Calu3 (cell line): ENCODE results near the gene HOXB13. TPM values are rescaled to one million over a fixed set of nuclear protein-coding genes. Genes with fewer than 3 reads are reported as not detected.

Experiments
- BruUV-seq: library from RNA; stranded (reverse); fragments of 400-500 nt; replicated peaks from 2 replicates; lab custom pipeline; 2021; lab: Mats Ljungman, UMichigan
- CTCF ChIA-PET: fragments of 300-600 bp; sonication (Branson Sonifier 250); formaldehyde crosslinking; loops from one replicate; lab custom pipeline; 2022; ENCODE audit warnings: antibody characterized with exemption; lab: Charles Lee
- DNase-seq: peaks from one replicate; pipeline ENCODE4 v3.0.0; 2022
- H3K27ac Mint-ChIP-seq: one replicate; pipeline ENCODE4 v1.8.0; 2022; ENCODE audit warnings: mixed read lengths; ENCODE audit not compliant: unreplicated experiment
- H3K27me3 Mint-ChIP-seq: one replicate; pipeline ENCODE4 v1.8.0; 2022; ENCODE audit warnings: mixed read lengths; ENCODE audit not compliant: unreplicated experiment
- H3K36me3 Mint-ChIP-seq: one replicate; pipeline ENCODE4 v1.8.0; 2022; ENCODE audit warnings: mild to moderate bottlenecking, moderate library complexity, mixed read lengths; ENCODE audit not compliant: insufficient read depth, unreplicated experiment
- H3K4me1 Mint-ChIP-seq: one replicate; pipeline ENCODE4 v1.8.0; 2022; ENCODE audit warnings: mild to moderate bottlenecking, low read depth, mixed read lengths; ENCODE audit not compliant: unreplicated experiment
- H3K4me3 Mint-ChIP-seq: one replicate; pipeline ENCODE4 v1.8.0; 2022; ENCODE audit warnings: mild to moderate bottlenecking, low read depth, moderate library complexity, mixed read lengths; ENCODE audit not compliant: unreplicated experiment
- H3K9me3 Mint-ChIP-seq: one replicate; pipeline ENCODE4 v1.8.0; 2022; ENCODE audit warnings: low read depth, mixed read lengths; ENCODE audit not compliant: unreplicated experiment
- CTCF ChIP-seq: fragments of 200-600 bp; IDR thresholded peaks from one replicate; pipeline ENCODE4 v1.8.0; 2022; ENCODE audit warnings: antibody characterized with exemption; ENCODE audit not compliant: unreplicated experiment
- intact Hi-C: fragments of 100-400 bp; cut with micrococcal nuclease; formaldehyde crosslinking; loops from one replicate; pipeline ENCODE4 v1.10.0; 2022; ENCODE audit not compliant: unreplicated experiment
- total RNA-seq: library from RNA; stranded (reverse); gene quantifications from 2 replicates; pipeline ENCODE4 v1.2.3, GENCODE V29; 2022

HOXB13 gene
- total RNA-seq, 1 experiment from 2014 or later, result 1.1 TPM

DNA sequence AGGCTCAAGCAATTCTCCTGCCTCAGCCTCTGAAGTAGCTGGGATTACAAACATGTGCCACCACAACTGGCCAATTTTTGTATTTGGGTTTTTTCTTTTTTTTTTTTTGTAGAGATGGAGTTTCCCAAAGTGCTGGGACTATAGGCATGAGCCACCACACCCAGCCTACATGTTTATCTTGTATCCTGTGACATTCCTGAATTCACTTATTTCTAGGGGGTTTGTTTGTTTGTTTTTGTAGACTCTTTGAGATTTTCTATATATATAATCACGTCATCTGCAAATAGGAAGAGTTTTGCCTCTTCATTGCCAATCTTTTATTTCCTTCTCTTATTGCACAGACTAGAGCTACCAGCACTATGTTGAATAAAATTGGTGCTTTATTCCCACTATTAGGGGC is 35.4 kb downstream of the HOXB13 start:
- H3K4me3 Mint-ChIP-seq, result no peak overlapping the region
- intact Hi-C loops, result no loop called here
- H3K27me3 Mint-ChIP-seq, result peaks cover 13% of the 10 kb centered on the region
- H3K36me3 Mint-ChIP-seq, result no peaks in the 10 kb centered on the region
- no peak for DNase-seq
- peaks cover 3% of the 10 kb centered on the region for H3K9me3 Mint-ChIP-seq
- TF ChIP-seq CTCF, result no peak
- no peaks in the 10 kb centered on the region for H3K4me1 Mint-ChIP-seq
- CTCF ChIA-PET, result interaction anchor here (0.6 to 1.2 kb wide), 5 partner anchors 22 to 196 kb away, joined by 3 to 10 read pairs (median 3); no protein-coding TSS in a partner anchor
- no peak overlapping the region for H3K27ac Mint-ChIP-seq
- no TSS peak for BruUV-seq

DNA sequence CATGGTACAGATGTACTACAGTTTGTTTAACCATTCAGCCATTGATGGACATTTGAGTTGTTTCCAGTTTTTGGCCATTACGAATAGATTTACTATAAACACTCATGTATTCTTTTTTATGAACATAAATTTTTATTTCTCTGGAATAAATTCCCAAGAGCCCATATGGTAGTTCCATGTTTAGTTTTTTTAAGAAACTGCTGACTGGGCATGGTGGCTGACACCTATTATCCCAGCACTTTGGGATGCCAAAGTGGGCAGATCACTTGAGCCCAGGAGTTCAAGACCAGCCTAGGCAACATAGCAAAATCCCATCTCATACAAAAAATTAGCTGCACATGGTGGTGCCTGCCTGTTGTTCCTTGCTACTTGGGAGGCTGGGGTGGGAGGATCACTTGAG is 36.5 kb downstream of the HOXB13 start:
- peaks cover 13% of the 10 kb centered on the region for H3K27me3 Mint-ChIP-seq
- peaks cover 3% of the 10 kb centered on the region for H3K9me3 Mint-ChIP-seq
- H3K4me1 Mint-ChIP-seq, result no peaks in the 10 kb centered on the region
- DNase-seq, result no peak
- CTCF ChIA-PET, result interaction anchor here (0.8 kb wide), 1 partner anchor 20 kb away, joined by 4 read pairs; no protein-coding TSS in a partner anchor
- intact Hi-C loops, result no loop called here
- H3K36me3 Mint-ChIP-seq, result no peaks in the 10 kb centered on the region
- no peak for TF ChIP-seq CTCF
- H3K27ac Mint-ChIP-seq, result no peak overlapping the region
- no TSS peak for BruUV-seq
- no peak overlapping the region for H3K4me3 Mint-ChIP-seq

- peaks cover 3% of the 10 kb centered on the region for H3K9me3 Mint-ChIP-seq
- intact Hi-C loops, result no loop called here
- H3K4me1 Mint-ChIP-seq, result no peaks in the 10 kb centered on the region
- H3K27me3 Mint-ChIP-seq, result peaks cover 10% of the 10 kb centered on the region
- no peak for TF ChIP-seq CTCF
- CTCF ChIA-PET, result no interaction called here
- H3K27ac Mint-ChIP-seq, result no peak overlapping the region
- no TSS peak for BruUV-seq
- no peak overlapping the region for H3K4me3 Mint-ChIP-seq
- no peak for DNase-seq
- no peaks in the 10 kb centered on the region for H3K36me3 Mint-ChIP-seq
These were observed 37.9 kb downstream of the HOXB13 start for GRCh38 chr17:48690655-48691054.

DNA sequence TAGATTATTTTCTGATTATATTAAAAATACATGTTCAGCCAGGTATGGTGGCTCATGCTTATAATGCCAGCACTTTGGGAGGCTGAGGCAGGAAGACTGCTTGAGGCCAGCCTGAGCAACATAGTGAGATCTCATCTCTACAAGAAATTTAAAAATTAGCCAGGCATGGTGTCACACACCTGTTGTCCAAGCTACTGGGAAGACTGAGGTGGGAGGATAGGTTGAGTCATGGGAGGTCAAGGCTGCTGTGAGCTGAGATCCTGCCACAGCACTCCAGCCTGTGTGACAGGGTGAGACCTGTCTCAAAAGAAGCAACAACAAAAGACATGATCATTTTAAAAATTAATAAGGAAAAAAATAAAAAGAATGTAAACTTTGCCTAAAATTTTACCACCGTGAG is 46.9 kb downstream of the HOXB13 start:
- no peaks in the 10 kb centered on the region for H3K4me1 Mint-ChIP-seq
- H3K27me3 Mint-ChIP-seq, result no peaks in the 10 kb centered on the region
- BruUV-seq, result no TSS peak
- no peak overlapping the region for H3K4me3 Mint-ChIP-seq
- intact Hi-C loops, result no loop called here
- TF ChIP-seq CTCF, result no peak
- H3K36me3 Mint-ChIP-seq, result no peaks in the 10 kb centered on the region
- CTCF ChIA-PET, result interaction anchor here (1.1 to 4.3 kb wide), 3 partner anchors 43 to 179 kb away, joined by 3 to 36 read pairs (median 8); partner anchors contain the start of gene HOXB9
- H3K27ac Mint-ChIP-seq, result no peak overlapping the region
- DNase-seq, result no peak
- H3K9me3 Mint-ChIP-seq, result no peaks in the 10 kb centered on the region
